SJCRH30 (cell line): ENCODE data around the gene CIB4. TPM values are rescaled to one million over a fixed set of nuclear protein-coding genes. Genes with fewer than 3 reads are reported as not detected.

ENCODE experiments used
- DNase-seq, 2 experiments: peaks; one replicate each; pipeline ENCODE4 v3.0.0-alpha.2; 2015 to 2020
- H3K27ac ChIP-seq: fragments of 250-450 bp; sonication (Bioruptor Pico); 2 replicates; pipeline ENCODE4 v1.5.1; 2020; ENCODE audit warnings: mild to moderate bottlenecking, moderate library complexity
- H3K27me3 ChIP-seq: fragments of 250-450 bp; sonication (Bioruptor Pico); 2 replicates; pipeline ENCODE4 v1.5.1; 2020; ENCODE audit warnings: mild to moderate bottlenecking, moderate library complexity
- H3K36me3 ChIP-seq: fragments of 250-450 bp; sonication (Bioruptor Pico); 2 replicates; pipeline ENCODE4 v1.5.1; 2020; ENCODE audit warnings: mild to moderate bottlenecking, moderate library complexity
- H3K4me1 ChIP-seq: fragments of 250-450 bp; sonication (Bioruptor Pico); 2 replicates; pipeline ENCODE4 v1.5.1; 2020; ENCODE audit warnings: mild to moderate bottlenecking, moderate library complexity
- H3K4me3 ChIP-seq: fragments of 250-450 bp; sonication (Bioruptor Pico); 2 replicates; pipeline ENCODE4 v1.5.1; 2020; ENCODE audit warnings: mild to moderate bottlenecking, moderate library complexity
- H3K9me3 ChIP-seq: fragments of 250-450 bp; sonication (Bioruptor Pico); replicated peaks from 2 replicates; pipeline ENCODE4 v1.5.1; 2020; ENCODE audit warnings: mild to moderate bottlenecking, moderate library complexity
- total RNA-seq: library from RNA; depleted of rRNA; stranded (reverse); fragments of >200 nt; shearing (Covaris generic); gene quantifications from 2 replicates; pipeline ENCODE4 v1.2.3, GENCODE V29; 2014

CIB4 gene
- total RNA-seq, 1 experiment from 2014 or later = not detected

- Histone ChIP-seq H3K4me3 (no peak overlapping the region), H3K4me1 (no peaks in the 10 kb centered on the region), H3K27ac (no peak overlapping the region), H3K9me3 (no peaks in the 10 kb centered on the region), H3K36me3 (no peaks in the 10 kb centered on the region), H3K27me3 (peaks cover 22% of the 10 kb centered on the region)
- DNase-seq = no peak
Measured at GRCh38 chr2:26653207-26654060, 12.3 kb upstream of the CIB4 start.

GRCh38 chr2:26652361-26653041, 11.3 kb upstream of the CIB4 start:
- Histone ChIP-seq H3K4me3 (peak overlapping the region; percentile 12; the same call in 1 of the 2 replicates), H3K27me3 (peaks cover 25% of the 10 kb centered on the region), H3K9me3 (no peaks in the 10 kb centered on the region), H3K4me1 (no peaks in the 10 kb centered on the region), H3K27ac (no peak overlapping the region), H3K36me3 (no peaks in the 10 kb centered on the region)
- peak in 1 of 2 experiments; percentile 18 for DNase-seq

DNA sequence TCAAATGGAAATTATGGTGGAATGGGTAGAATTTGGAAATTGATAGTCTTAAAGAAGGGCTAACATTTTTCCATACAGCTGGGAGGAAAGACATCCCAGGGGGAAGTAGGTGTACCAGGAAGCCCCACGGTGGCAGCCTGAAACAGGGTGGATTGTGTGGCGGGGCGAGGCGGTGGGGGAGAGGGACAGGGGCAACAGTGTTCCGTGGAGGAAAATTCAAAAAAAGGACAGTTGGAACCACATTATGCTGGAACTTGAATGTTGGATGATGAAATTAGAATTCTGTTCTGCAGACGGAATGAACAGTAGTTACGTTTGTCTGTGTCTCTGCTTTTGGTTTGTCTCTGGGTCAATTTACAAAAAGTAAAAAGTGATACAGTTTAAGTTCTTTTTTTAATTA, 10.6 kb upstream of the CIB4 start:
- Histone ChIP-seq H3K4me3 (no peak overlapping the region), H3K27me3 (peaks cover 25% of the 10 kb centered on the region), H3K4me1 (no peaks in the 10 kb centered on the region), H3K27ac (no peak overlapping the region), H3K9me3 (no peaks in the 10 kb centered on the region), H3K36me3 (no peaks in the 10 kb centered on the region)
- DNase-seq = no peak

GRCh38 chr2:26651470-26651771, 10.3 kb upstream of the CIB4 start:
- Histone ChIP-seq H3K27me3 (peaks cover 25% of the 10 kb centered on the region), H3K9me3 (no peaks in the 10 kb centered on the region), H3K4me3 (no peak overlapping the region), H3K4me1 (no peaks in the 10 kb centered on the region), H3K36me3 (no peaks in the 10 kb centered on the region), H3K27ac (no peak overlapping the region)
- no peak for DNase-seq

- Histone ChIP-seq H3K4me1 (no peaks in the 10 kb centered on the region), H3K4me3 (no peak overlapping the region), H3K27me3 (peaks cover 29% of the 10 kb centered on the region), H3K27ac (no peak overlapping the region), H3K9me3 (no peaks in the 10 kb centered on the region), H3K36me3 (no peaks in the 10 kb centered on the region)
- no peak for DNase-seq
Measured at GRCh38 chr2:26650713-26651469, 9.7 kb upstream of the CIB4 start.

DNA sequence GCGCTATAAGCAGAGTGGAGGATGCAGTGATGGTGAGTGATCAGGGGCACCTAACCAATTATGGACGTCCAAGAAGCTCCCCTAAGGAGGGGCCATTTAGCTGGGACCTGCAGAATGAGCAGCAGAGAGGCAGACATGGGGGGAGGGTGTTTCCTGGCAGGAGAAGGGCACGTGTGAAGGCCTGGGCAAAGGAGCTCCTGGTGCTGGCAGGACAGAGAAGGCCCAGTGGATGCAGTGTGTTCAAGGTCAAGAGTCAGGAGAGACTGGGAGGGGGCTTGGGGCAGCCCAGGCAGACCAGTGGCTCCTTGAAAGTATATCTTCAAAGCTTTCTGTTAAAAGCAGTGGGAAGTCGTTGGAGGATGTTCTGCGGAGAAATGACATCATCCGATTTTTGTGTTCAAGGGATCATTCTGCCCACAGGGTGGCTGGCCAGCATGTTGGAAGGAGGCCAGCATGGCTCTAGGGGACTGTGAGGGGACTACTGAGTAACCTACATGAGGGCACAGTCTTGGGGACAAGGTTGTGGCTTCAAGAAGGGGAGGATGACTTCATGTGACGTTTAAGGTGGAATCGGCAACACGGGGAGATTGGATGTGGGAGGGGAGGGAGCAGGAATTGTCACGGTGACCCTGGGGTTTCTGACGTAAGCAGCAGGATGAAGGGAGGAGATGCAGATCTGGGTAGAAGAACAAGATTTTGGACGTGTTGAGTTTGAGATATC, 9.0 kb upstream of the CIB4 start:
- peaks cover 36% of the 10 kb centered on the region for H3K27me3 ChIP-seq
- H3K36me3 ChIP-seq = no peaks in the 10 kb centered on the region
- peak in 1 of 2 experiments; percentile 19 for DNase-seq
- H3K4me1 ChIP-seq = no peaks in the 10 kb centered on the region
- H3K4me3 ChIP-seq = no peak overlapping the region
- H3K9me3 ChIP-seq = no peaks in the 10 kb centered on the region
- H3K27ac ChIP-seq = no peak overlapping the region

DNA sequence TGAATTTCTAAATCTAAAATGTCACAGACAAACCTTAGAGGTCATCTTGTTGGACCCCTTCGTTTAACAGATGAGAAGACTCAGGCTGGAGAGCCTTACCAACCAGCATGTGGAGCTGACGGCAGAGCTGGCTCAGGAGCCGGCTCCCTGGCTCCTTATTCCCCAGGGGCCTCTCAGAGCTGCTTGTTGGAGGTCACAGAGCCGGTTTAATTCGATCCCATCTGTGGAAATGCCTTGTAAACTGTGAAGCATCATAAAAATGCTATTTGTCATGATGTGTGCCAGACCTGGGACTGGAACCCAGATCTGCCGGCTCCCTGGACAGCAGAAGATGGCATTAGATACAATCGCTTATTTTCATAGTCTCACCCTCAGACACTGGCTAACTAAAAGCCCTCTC, 8.2 kb upstream of the CIB4 start:
- Histone ChIP-seq H3K36me3 (no peaks in the 10 kb centered on the region), H3K27ac (no peak overlapping the region), H3K9me3 (no peaks in the 10 kb centered on the region), H3K27me3 (peaks cover 36% of the 10 kb centered on the region), H3K4me1 (no peaks in the 10 kb centered on the region), H3K4me3 (no peak overlapping the region)
- DNase-seq = no peak

- H3K27me3 ChIP-seq = peaks cover 40% of the 10 kb centered on the region
- DNase-seq = no peak
- no peak overlapping the region for H3K27ac ChIP-seq
- H3K9me3 ChIP-seq = no peaks in the 10 kb centered on the region
- H3K4me3 ChIP-seq = no peak overlapping the region
- H3K36me3 ChIP-seq = no peaks in the 10 kb centered on the region
- H3K4me1 ChIP-seq = no peaks in the 10 kb centered on the region
Measured at GRCh38 chr2:26648516-26648915, 7.3 kb upstream of the CIB4 start.

DNA sequence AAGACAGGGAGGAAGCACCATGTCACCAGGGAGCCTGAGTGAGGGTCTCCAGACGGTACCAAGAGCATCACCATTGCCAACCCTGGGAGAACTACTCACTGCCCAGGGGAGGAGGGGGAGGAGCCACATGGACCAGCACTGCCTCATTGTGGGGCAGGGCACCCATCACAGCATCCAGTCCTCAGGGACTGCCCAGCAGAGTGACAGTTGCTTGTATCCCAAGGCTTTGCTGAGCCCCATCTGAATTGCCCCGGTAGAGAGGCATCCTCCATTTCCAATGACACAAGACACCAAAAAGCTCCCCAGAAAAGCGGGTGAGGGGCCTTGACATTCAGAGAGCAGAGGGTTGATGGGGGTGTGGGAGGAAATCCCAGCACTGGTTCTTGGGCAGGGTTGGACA, 6.8 kb upstream of the CIB4 start:
- no peaks in the 10 kb centered on the region for H3K36me3 ChIP-seq
- peaks cover 45% of the 10 kb centered on the region for H3K27me3 ChIP-seq
- no peak for DNase-seq
- H3K9me3 ChIP-seq = no peaks in the 10 kb centered on the region
- no peaks in the 10 kb centered on the region for H3K4me1 ChIP-seq
- no peak overlapping the region for H3K4me3 ChIP-seq
- no peak overlapping the region for H3K27ac ChIP-seq

GRCh38 chr2:26646986-26647672, 6.0 kb upstream of the CIB4 start:
- no peak overlapping the region for H3K27ac ChIP-seq

GRCh38 chr2:26645762-26646161, 4.6 kb upstream of the CIB4 start:
- Histone ChIP-seq H3K27me3 (peaks cover 30% of the 10 kb centered on the region), H3K27ac (no peak overlapping the region), H3K4me3 (no peak overlapping the region), H3K36me3 (no peaks in the 10 kb centered on the region), H3K9me3 (no peaks in the 10 kb centered on the region), H3K4me1 (no peaks in the 10 kb centered on the region)
- no peak for DNase-seq

More at GRCh38 chr2:26646986-26647672, 6.0 kb upstream of the CIB4 start:
- Histone ChIP-seq H3K27me3 (peaks cover 44% of the 10 kb centered on the region), H3K36me3 (no peaks in the 10 kb centered on the region), H3K4me3 (no peak overlapping the region), H3K4me1 (no peaks in the 10 kb centered on the region), H3K9me3 (no peaks in the 10 kb centered on the region)
- no peak for DNase-seq

DNA sequence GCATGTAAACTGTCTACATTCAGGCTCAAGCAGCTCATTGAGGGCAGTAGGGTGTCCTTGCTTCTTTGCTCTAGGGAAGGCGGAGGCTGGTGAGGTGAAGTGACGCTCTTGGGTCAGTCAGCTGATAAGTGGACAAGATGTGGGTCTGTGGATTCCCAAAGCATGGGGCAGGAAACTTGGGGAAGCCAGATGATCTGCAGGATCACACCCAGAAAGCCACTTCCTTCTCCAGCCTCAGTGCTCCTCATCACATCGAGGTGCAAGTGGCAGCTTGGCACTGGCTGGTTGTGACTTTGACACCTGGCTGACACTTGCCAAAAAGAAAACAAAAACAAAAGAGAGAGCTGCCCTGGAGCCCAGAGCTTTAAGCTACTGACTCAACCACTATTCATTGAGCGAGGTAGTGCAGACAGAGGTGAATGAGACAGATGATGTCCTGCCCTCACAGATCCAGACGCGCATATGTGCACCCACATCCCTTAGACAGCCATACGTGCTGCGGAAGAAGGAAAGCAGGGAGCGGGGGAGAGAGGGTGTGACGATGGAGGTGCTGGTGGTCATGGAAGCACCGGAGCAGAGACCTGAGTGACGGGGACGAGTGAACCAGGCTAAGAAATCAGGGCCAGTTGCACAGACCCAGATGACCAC, 3.1 kb upstream of the CIB4 start:
- no peak overlapping the region for H3K27ac ChIP-seq
- H3K36me3 ChIP-seq = no peaks in the 10 kb centered on the region
- H3K4me1 ChIP-seq = no peaks in the 10 kb centered on the region
- H3K9me3 ChIP-seq = no peaks in the 10 kb centered on the region
- H3K4me3 ChIP-seq = no peak overlapping the region
- peaks cover 30% of the 10 kb centered on the region for H3K27me3 ChIP-seq
- DNase-seq = no peak

- Histone ChIP-seq H3K36me3 (no peaks in the 10 kb centered on the region), H3K27ac (no peak overlapping the region), H3K9me3 (no peaks in the 10 kb centered on the region), H3K27me3 (peaks cover 38% of the 10 kb centered on the region), H3K4me3 (no peak overlapping the region), H3K4me1 (no peaks in the 10 kb centered on the region)
- DNase-seq = no peak
Measured at GRCh38 chr2:26642429-26642828, 1.3 kb upstream of the CIB4 start.

- Histone ChIP-seq H3K4me3 (no peak overlapping the region), H3K27me3 (peaks cover 33% of the 10 kb centered on the region)
- DNase-seq = no peak
Measured at GRCh38 chr2:26640331-26640745, 828 bp downstream of the CIB4 start.

More at GRCh38 chr2:26640331-26640745, 828 bp downstream of the CIB4 start:
- Histone ChIP-seq H3K9me3 (no peaks in the 10 kb centered on the region), H3K4me1 (no peaks in the 10 kb centered on the region), H3K27ac (no peak overlapping the region), H3K36me3 (no peaks in the 10 kb centered on the region)
